NCI-H1694 treated with DMSO at 0.1 percent for 48 hours (cell line): ENCODE measurements around the gene TNFRSF9.

Experiments
- DNase-seq: peaks from one replicate; lab custom pipeline; 2025; lab: John Stamatoyannopoulos, UW

TNFRSF9 gene

GRCh38 chr1:7869136-7869920 lies 71.3 kb downstream of the TNFRSF9 start:
- no peak for DNase-seq

- DNase-seq, result no peak
These were observed 72.4 kb downstream of the TNFRSF9 start for GRCh38 chr1:7868070-7868780.

DNA sequence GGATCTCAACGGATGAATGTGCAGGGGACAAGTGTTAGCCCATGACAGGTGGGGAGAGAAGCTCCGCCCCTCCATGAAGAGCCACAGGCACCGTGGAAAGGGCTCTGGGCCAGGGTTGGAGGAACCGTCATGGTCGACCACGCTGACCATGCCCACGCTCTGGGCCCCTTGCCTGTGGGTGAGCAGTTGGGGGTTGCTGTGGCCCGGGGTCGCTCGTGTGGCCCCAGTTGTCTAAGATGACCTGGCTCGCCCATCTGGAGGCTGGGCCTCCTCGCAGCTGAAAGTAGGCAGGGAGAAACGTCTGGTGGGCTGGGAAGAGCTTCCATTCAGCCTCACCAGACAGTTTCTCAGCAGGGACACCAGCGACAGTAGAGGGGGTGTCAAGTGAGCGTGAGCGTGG lies 74.7 kb downstream of the TNFRSF9 start:
- no peak for DNase-seq
